Bone marrow (tissue), 2 donors: ENCODE data around the gene RASL12.
"Not testable (repeated sequence)": the region's sequence is repeated elsewhere in the genome, so short reads cannot be mapped to it uniquely, and the experiment has no call there.

Experiments used
- DNase-seq, 2 donors: peaks; one replicate each; lab custom pipeline; 2025; lab: John Stamatoyannopoulos, UW

RASL12 gene

DNA sequence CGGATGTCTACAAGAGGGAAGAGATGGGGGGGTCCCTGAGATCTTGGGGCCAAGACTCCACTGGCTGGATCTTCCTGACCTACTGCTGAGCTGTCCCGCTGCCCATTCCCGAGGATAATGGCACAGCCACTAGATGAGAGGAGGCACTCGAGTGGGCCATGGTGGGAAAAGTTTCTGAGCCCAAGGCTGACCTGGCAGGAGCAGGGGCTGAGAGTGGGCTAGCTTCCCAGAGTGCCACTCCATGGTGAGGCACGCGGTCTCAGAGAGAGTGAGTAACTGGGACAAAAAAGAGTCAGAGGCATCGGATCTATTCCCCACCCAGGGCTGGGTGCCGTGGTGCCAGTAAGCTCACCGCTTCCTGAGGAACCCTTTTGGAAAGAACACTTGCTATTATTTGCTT is 11.7 kb downstream of the RASL12 start:
- DNase-seq: no peak

- DNase-seq: no peak
These were observed 12.5 kb downstream of the RASL12 start for GRCh38 chr15:65055201-65055870.

DNA sequence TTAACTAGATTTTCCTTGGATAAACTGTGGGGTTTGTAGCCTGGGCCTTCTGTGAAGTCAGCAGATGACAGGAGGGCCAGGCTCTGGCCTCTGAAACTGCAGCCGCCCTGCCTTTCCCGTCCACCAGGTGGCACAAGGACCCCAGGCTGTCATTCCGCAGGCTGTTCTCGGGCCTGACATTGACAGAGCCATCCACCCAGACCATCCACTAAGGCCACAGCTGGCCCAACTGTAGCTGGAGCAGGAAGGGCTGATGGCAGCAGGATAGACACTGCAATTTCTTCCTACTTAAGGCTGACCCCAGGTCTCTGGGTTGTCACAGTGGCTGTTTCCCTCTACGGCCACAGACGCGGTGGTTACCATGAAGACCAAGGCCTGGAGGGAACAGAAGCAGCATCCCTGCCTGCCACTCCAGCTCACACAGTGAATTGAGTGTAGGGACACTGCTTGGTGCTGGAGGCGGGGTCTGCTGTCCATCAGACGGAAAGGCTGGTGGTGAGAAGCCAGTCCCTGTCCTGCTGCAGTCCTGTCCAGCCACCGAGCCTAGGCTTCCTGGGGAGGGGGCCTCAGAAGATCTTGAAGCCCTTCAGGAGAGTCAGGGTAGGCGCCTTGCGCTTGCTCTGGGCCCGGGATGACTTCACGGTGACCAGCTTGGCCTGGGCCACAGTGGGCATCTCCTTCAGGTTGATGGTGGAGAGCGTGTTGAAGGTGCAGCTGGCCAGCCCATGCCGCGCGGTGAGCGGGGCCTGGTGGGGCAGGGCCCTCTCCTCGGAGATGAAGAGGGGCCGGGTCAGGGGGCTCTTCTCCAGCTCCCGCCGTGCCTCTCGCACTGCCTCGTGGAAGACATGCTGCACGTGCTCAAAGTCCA is 13.2 kb downstream of the RASL12 start:
- DNase-seq: peak; percentile 16 to 29

- DNase-seq: no peak
These were observed 14.8 kb downstream of the RASL12 start for GRCh38 chr15:65052956-65053355.

GRCh38 chr15:65051266-65051665 is 16.5 kb downstream of the RASL12 start:
- no peak for DNase-seq

- DNase-seq: no peak
These were observed 17.5 kb downstream of the RASL12 start for GRCh38 chr15:65050270-65050669.

DNA sequence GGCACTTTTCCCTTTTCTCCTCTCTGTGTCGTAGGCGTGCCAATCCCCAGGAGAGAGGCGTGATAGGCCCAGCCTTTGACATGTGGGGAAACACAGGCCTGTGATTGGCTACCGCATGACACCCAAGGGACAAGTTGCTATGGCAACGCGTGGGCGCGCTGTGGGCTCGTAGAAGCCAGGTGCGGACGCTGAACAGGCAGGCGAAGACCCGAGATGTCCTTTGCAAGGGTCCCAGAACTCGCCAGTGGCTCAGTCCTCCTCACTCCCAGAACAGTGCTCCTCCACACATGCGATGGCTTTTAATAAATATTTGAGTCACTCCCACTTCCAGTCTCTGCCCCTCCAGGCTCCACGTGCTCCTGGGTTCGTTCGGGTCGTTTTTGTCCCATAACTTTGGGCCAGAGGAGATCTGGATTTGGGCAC is 18.4 kb downstream of the RASL12 start:
- DNase-seq: peak; percentile 23 to 27

- no peak for DNase-seq
These were observed 19.6 kb downstream of the RASL12 start for GRCh38 chr15:65048241-65048640.

GRCh38 chr15:65044724-65045481 is 22.9 kb downstream of the RASL12 start, which contains the start of gene SLC51B:
SLC51B (plus strand) TSS chr15:65045387; CDS start chr15:65050005, 4,618 bp downstream.
- no peak for DNase-seq

- not testable (repeated sequence) for DNase-seq
These were observed 23.6 kb downstream of the RASL12 start for GRCh38 chr15:65044218-65044617.

- no peak for DNase-seq
These were observed 24.9 kb downstream of the RASL12 start for GRCh38 chr15:65042776-65043327.

DNA sequence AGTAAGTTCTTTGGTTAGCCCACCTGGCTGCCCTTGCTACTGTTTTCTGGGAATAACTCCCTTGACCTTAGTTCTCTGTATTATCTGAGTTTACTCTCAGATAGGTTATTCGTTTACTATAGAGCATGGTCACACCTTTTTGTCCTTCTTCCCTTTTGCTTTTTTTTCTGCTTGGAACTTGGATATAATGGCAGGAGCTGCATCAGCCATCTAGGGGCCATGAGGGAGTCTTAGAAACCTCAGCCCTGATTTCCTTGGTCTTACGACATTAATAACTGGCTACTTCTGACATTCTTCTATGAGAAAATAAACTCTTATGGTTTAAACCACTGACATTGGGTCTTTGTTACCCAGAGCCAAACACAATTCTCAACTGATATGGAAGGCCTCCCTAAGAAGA is 26.0 kb downstream of the RASL12 start:
- no peak for DNase-seq

DNA sequence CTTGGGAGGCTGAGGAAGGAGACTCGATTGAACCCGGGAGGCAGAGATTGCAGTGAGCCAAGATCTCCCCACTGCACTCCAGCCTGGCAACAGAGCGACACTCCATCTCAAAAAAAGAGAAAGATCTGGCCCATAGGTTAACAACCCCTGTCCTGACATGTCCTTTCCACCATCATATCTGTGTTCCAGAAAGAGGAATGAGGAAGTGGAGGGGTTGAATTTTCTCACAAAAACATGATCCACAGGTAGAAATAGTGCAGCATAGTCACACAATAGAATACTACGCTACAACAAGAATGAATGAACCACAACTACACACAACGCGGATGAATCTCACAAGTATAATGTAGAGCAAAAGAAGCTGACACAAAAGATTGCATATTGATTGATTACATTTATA is 27.3 kb downstream of the RASL12 start:
- no peak for DNase-seq

- DNase-seq: no peak
These were observed 29.0 kb downstream of the RASL12 start for GRCh38 chr15:65038836-65039235.

- DNase-seq: no peak
These were observed 29.4 kb downstream of the RASL12 start for GRCh38 chr15:65038428-65038827.

- DNase-seq: no peak
These were observed 30.5 kb downstream of the RASL12 start for GRCh38 chr15:65037309-65037708.

GRCh38 chr15:65034719-65035118 is 33.1 kb downstream of the RASL12 start:
- no peak for DNase-seq

GRCh38 chr15:65033659-65034269 is 34.0 kb downstream of the RASL12 start:
- peak in 1 of 2 donors; percentile 32 for DNase-seq

- DNase-seq: peak; percentile 11 to 41
These were observed 34.8 kb downstream of the RASL12 start for GRCh38 chr15:65032801-65033537.

GRCh38 chr15:65029736-65030208 is 38.0 kb downstream of the RASL12 start:
- DNase-seq: no peak
